ENCODE data around the gene MYCBP2. TPM values are rescaled to one million over a fixed set of nuclear protein-coding genes. Genes with fewer than 3 reads are reported as not detected.

MYCBP2 gene
- total RNA-seq, 1 experiment from 2014 or later: 51.8 TPM

DNA sequence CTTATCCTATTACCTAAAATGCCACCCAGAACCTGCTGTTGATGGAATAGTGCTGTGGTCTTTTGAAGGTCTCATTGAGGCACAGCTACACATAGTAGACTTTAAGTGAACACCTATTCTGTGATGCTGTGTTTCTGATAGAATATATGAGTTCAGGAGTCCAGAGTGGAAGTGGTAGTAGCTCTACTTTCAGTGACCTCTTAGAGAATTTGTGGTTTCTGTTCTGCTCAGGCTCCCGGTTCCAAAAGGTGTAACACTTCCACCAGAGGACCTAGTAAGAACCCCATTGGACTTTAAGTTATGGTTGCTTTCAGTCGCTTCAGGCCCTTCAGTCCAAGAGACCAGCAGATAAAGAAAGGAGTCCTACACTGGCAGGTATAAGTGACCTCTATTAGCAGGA lies 11.4 kb upstream of the MYCBP2 start:
- Mint-ChIP-seq H3K4me1 (ENCODE audit: insufficient read depth, unreplicated experiment) (no peaks in the 10 kb centered on the region), H3K27me3 (ENCODE audit: insufficient read depth, unreplicated experiment) (peaks cover 31% of the 10 kb centered on the region), H3K36me3 (ENCODE audit: insufficient read depth, unreplicated experiment) (no peaks in the 10 kb centered on the region), H3K9me3 (ENCODE audit: unreplicated experiment) (no peaks in the 10 kb centered on the region), H3K27ac (ENCODE audit: low read depth, unreplicated experiment) (no peak overlapping the region), H3K4me3 (ENCODE audit: unreplicated experiment) (no peak overlapping the region)
- DNase-seq (ENCODE audit: unreplicated experiment): no peak
- POLR2A ChIA-PET: no interaction called here
- intact Hi-C loops (cut with micrococcal nuclease): no loop called here
- TF ChIP-seq, protein P1, sequence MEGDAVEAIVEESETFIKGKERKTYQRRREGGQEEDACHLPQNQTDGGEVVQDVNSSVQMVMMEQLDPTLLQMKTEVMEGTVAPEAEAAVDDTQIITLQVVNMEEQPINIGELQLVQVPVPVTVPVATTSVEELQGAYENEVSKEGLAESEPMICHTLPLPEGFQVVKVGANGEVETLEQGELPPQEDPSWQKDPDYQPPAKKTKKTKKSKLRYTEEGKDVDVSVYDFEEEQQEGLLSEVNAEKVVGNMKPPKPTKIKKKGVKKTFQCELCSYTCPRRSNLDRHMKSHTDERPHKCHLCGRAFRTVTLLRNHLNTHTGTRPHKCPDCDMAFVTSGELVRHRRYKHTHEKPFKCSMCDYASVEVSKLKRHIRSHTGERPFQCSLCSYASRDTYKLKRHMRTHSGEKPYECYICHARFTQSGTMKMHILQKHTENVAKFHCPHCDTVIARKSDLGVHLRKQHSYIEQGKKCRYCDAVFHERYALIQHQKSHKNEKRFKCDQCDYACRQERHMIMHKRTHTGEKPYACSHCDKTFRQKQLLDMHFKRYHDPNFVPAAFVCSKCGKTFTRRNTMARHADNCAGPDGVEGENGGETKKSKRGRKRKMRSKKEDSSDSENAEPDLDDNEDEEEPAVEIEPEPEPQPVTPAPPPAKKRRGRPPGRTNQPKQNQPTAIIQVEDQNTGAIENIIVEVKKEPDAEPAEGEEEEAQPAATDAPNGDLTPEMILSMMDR (IDR thresholded peaks at IDR 0.05; ENCODE audit: unreplicated experiment): no peak
- CTCF ChIA-PET: no interaction called here
- no TSS peak for BruUV-seq (replicated peaks)

DNA sequence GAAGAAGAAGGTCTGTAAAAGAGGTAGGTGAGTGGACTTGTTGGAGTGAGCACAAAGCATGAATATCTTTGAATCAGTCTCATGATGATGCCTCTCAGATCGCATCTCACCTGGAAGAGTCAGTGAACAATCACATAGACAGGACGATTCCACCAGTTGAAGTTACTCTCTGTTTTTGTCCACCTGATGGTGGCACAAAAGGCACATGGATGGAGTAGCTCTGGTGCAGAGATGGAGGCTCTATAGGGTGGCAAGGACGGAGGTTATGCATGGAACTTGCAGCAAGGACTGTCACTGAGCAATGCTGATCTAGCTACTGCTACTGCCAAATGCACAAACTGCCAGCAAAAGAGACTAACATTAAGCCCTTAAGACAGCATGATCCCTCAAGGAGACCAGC lies 10.3 kb upstream of the MYCBP2 start:
- CTCF ChIA-PET: no interaction called here
- no TSS peak for BruUV-seq (replicated peaks)

DNA sequence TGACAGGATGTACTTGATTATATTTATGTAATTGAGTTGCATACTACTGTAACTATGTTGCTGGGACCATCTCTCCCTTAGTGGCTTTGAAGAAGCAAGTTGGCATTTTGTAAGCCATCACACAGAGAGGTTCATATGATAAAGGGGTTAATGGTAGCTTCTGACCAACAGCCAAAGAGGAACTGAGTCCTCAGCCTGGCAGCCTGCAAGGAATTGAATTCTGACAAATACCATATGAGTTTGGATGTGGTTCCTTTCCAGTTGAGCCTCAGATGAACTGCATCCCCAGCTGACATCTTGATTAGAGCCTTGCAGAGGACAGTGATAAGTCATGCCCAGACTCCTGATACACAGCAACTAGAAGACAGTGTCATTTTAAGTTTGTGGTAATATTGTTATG lies 8.6 kb upstream of the MYCBP2 start:
- TF ChIP-seq, protein P1 (IDR thresholded peaks at IDR 0.05; ENCODE audit: unreplicated experiment): no peak
- CTCF ChIA-PET: interaction anchor here (1.3 kb wide), 1 partner anchor 143 kb away, joined by 6 read pairs; no protein-coding TSS in a partner anchor

More for the DNA sequence above, 10.3 kb upstream of the MYCBP2 start:
- H3K27ac Mint-ChIP-seq (ENCODE audit: low read depth, unreplicated experiment): no peak overlapping the region
- intact Hi-C loops (cut with micrococcal nuclease): no loop called here
- POLR2A ChIA-PET: no interaction called here
- peaks cover 31% of the 10 kb centered on the region for H3K27me3 Mint-ChIP-seq (ENCODE audit: insufficient read depth, unreplicated experiment)
- TF ChIP-seq, protein P1 (IDR thresholded peaks at IDR 0.05; ENCODE audit: unreplicated experiment): no peak
- DNase-seq (ENCODE audit: unreplicated experiment): peak; percentile 5
- H3K4me1 Mint-ChIP-seq (ENCODE audit: insufficient read depth, unreplicated experiment): no peaks in the 10 kb centered on the region
- no peaks in the 10 kb centered on the region for H3K36me3 Mint-ChIP-seq (ENCODE audit: insufficient read depth, unreplicated experiment)
- H3K4me3 Mint-ChIP-seq (ENCODE audit: unreplicated experiment): no peak overlapping the region
- no peaks in the 10 kb centered on the region for H3K9me3 Mint-ChIP-seq (ENCODE audit: unreplicated experiment)

DNA sequence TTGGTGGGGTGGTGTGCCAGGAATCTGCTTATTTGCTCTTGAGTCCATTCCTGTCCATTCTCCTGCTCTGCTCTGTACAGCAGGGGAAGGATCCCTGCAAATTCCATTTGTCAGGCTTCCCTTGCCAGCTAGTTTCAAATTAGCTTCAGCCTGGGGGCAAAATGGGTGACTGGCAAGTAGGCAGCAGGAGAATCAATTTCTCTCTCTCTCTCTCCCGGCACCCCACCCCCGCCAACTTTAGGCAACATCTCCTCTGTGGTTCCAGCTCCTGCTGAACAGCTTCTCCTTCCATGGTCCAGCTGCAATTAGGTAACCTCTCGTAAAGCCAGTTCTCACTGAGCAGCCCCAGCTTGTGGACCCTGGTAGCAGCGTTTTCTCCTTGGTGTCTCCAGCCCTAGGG lies 6.7 kb upstream of the MYCBP2 start:
- H3K4me1 Mint-ChIP-seq (ENCODE audit: insufficient read depth, unreplicated experiment): peaks cover 7% of the 10 kb centered on the region
- no peaks in the 10 kb centered on the region for H3K9me3 Mint-ChIP-seq (ENCODE audit: unreplicated experiment)
- H3K27ac Mint-ChIP-seq (ENCODE audit: low read depth, unreplicated experiment): no peak overlapping the region
- TF ChIP-seq, protein P1 (IDR thresholded peaks at IDR 0.05; ENCODE audit: unreplicated experiment): no peak
- CTCF ChIA-PET: no interaction called here
- H3K4me3 Mint-ChIP-seq (ENCODE audit: unreplicated experiment): no peak overlapping the region
- peaks cover 31% of the 10 kb centered on the region for H3K27me3 Mint-ChIP-seq (ENCODE audit: insufficient read depth, unreplicated experiment)
- intact Hi-C loops (cut with micrococcal nuclease): no loop called here
- no peaks in the 10 kb centered on the region for H3K36me3 Mint-ChIP-seq (ENCODE audit: insufficient read depth, unreplicated experiment)
- BruUV-seq (replicated peaks): no TSS peak
- peak; percentile 18 for DNase-seq (ENCODE audit: unreplicated experiment)
- POLR2A ChIA-PET: no interaction called here

More for the DNA sequence above, 8.6 kb upstream of the MYCBP2 start:
- peaks cover 31% of the 10 kb centered on the region for H3K27me3 Mint-ChIP-seq (ENCODE audit: insufficient read depth, unreplicated experiment)
- intact Hi-C loops (cut with micrococcal nuclease): no loop called here
- H3K9me3 Mint-ChIP-seq (ENCODE audit: unreplicated experiment): no peaks in the 10 kb centered on the region
- DNase-seq (ENCODE audit: unreplicated experiment): no peak
- no TSS peak for BruUV-seq (replicated peaks)
- no peaks in the 10 kb centered on the region for H3K36me3 Mint-ChIP-seq (ENCODE audit: insufficient read depth, unreplicated experiment)
- no peaks in the 10 kb centered on the region for H3K4me1 Mint-ChIP-seq (ENCODE audit: insufficient read depth, unreplicated experiment)
- H3K4me3 Mint-ChIP-seq (ENCODE audit: unreplicated experiment): no peak overlapping the region
- no peak overlapping the region for H3K27ac Mint-ChIP-seq (ENCODE audit: low read depth, unreplicated experiment)
- POLR2A ChIA-PET: interaction anchor here (1.1 kb wide), 1 partner anchor 9 kb away, joined by 4 read pairs; the partner anchor contains the start of gene MYCBP2

All from MCF 10A (cell line).